Measurements from ENCODE around the gene TBC1D8. TPM values are rescaled to one million over a fixed set of nuclear protein-coding genes. Genes with fewer than 3 reads are reported as not detected.

TBC1D8 gene
- total and polyA plus RNA-seq, 2 of the 8 experiments (the other 6 are each of a cell fraction or from before 2014, with no cell fraction given), result 20.8 to 21.8 TPM

GRCh38 chr2:101057051-101057933 lies 93.9 kb downstream of the TBC1D8 start:
- H4K8ac ChIP-seq (ENCODE audit: extremely low read depth, insufficient read depth, low read length), result no peak overlapping the region
- POLR2A ChIA-PET (ENCODE audit: partially characterized antibody), result no interaction called here

More at GRCh38 chr2:101057051-101057933, 93.9 kb downstream of the TBC1D8 start:
- H4K91ac ChIP-seq (replicated peaks; ENCODE audit: insufficient read length, low read length), result no peak overlapping the region
- no peak overlapping the region for H2BK15ac ChIP-seq (ENCODE audit: low read length)
- H2BK20ac ChIP-seq (ENCODE audit: low read length), result no peak overlapping the region
- H3K4me1 ChIP-seq (replicated peaks in 1 of 4; ENCODE audit: control insufficient read depth in 3 of 4, insufficient read depth in 4 of 4, low read length in 3 of 4), result peaks cover 0 to 4% (median 1%) of the 10 kb centered on the region in 4 experiments; a peak in 2 of 7 replicates
- no peak overlapping the region for H2AK5ac ChIP-seq (ENCODE audit: low read depth, low read length)
- H3K18ac ChIP-seq (ENCODE audit: extremely low read depth, low read length), result no peak overlapping the region
- CTCF ChIA-PET (ENCODE audit: partially characterized antibody), result interaction anchor here (0.8 to 2.3 kb wide), 3 partner anchors 9 to 12 kb away, joined by 3 to 8 read pairs (median 7); no protein-coding TSS in a partner anchor
- H3K36me3 ChIP-seq (ENCODE audit: control insufficient read depth in 2 of 4, insufficient read depth in 4 of 4, low read length in 3 of 4), result no peaks in the 10 kb centered on the region; a peak in 1 of 8 replicates
- no peak overlapping the region for H3K27ac ChIP-seq (ENCODE audit: low read depth, low read length)
- H3K4ac ChIP-seq (replicated peaks; ENCODE audit: insufficient read length, low read depth, low read length), result no peak overlapping the region
- H3K27me3 ChIP-seq (replicated peaks in 1 of 4; ENCODE audit: control insufficient read depth in 3 of 4, extremely low read depth in 1 of 4, insufficient read depth in 3 of 4, low read length in 3 of 4), result no peaks in the 10 kb centered on the region
- no peak overlapping the region for H2BK12ac ChIP-seq (ENCODE audit: low read depth, low read length)
- H3K4me3 ChIP-seq (ENCODE audit: extremely low read depth in 1 of 4, insufficient read depth in 2 of 4, low read depth in 3 of 4, low read length in 4 of 4), result no peak overlapping the region
- H2BK120ac ChIP-seq (replicated peaks; ENCODE audit: low read depth, low read length), result no peak overlapping the region
- no peaks in the 10 kb centered on the region for H3K79me2 ChIP-seq (ENCODE audit: control insufficient read depth in 1 of 2, insufficient read depth in 2 of 2, low read length in 2 of 2)
- H3K14ac ChIP-seq (ENCODE audit: insufficient read length), result no peak overlapping the region
- H3K23ac ChIP-seq (ENCODE audit: insufficient read length), result no peak overlapping the region
- 86% methylated on average over 5 of the region's 5 CpGs; no CpG with 5 or more reads in 1 of the 2 experiments for WGBS, 2 experiments (ENCODE audit: extremely low coverage in 1 of 2, insufficient coverage in 1 of 2, insufficient read length in 1 of 2, insufficient replicate concordance in 2 of 2, low coverage in 1 of 2, low lambda C conversion rate in 2 of 2, missing lambda C conversion rate in 1 of 2)
- no peaks in the 10 kb centered on the region for H3K9me3 ChIP-seq (ENCODE audit: insufficient read depth in 2 of 2, low read depth in 1 of 2, low read length in 1 of 2)
- no peak for FAIRE-seq
- peaks cover 0 to 3% of the 10 kb centered on the region in 2 experiments for H4K20me1 ChIP-seq (replicated peaks in 1 of 2; ENCODE audit: control insufficient read depth in 1 of 2, insufficient read depth in 2 of 2, low read length in 2 of 2)
- H3K23me2 ChIP-seq (ENCODE audit: low read depth, low read length), result no peaks in the 10 kb centered on the region
- no peak for TF ChIP-seq FOSL1 (IDR thresholded peaks at IDR 0.05; ENCODE audit: insufficient read depth, low read depth, low read length)
- TF ChIP-seq SP2 (IDR thresholded peaks at IDR 0.05; ENCODE audit: low read length), result no peak
- TF ChIP-seq KDM4A (IDR thresholded peaks at IDR 0.05; ENCODE audit: low read depth, low read length, severe bottlenecking), result no peak
- TF ChIP-seq RAD21 (IDR thresholded peaks at IDR 0.05 in 1 of 2, conservative IDR thresholded peaks at IDR 0.05 in 1 of 2; ENCODE audit: low read depth in 2 of 2, low read length in 2 of 2), result no peak
- no peak for TF ChIP-seq RFX5 (IDR thresholded peaks at IDR 0.05; ENCODE audit: borderline replicate concordance, low read depth, low read length)
- no peak for TF ChIP-seq BACH1 (IDR thresholded peaks at IDR 0.05; ENCODE audit: low read length)
- no peak overlapping the region for H3K9ac ChIP-seq (replicated peaks in 1 of 4; ENCODE audit: extremely low read depth in 1 of 4, low read depth in 3 of 4, low read length in 3 of 4)
- no peak overlapping the region for H3K56ac ChIP-seq (replicated peaks; ENCODE audit: insufficient read length, low read depth, low read length)
- no peaks in the 10 kb centered on the region for H3K79me1 ChIP-seq (ENCODE audit: low read depth, low read length)
- no peak for DNase-seq (ENCODE audit: low read depth in 1 of 2, low spot score in 2 of 2)
- no peak overlapping the region for H2BK5ac ChIP-seq (ENCODE audit: low read depth, low read length)
- H3K4me2 ChIP-seq (ENCODE audit: insufficient read depth in 1 of 2, low read depth in 2 of 2, low read length in 2 of 2), result no peak overlapping the region
- H4K5ac ChIP-seq (ENCODE audit: insufficient read length, low read depth, low read length), result no peak overlapping the region
- no peak overlapping the region for H2AFZ ChIP-seq (ENCODE audit: low read length)
